CD4-positive, alpha-beta T cell (primary cell): ENCODE results near the gene RASAL2. TPM values are rescaled to one million over a fixed set of nuclear protein-coding genes. Genes with fewer than 3 reads are reported as not detected.

Source experiments
- ATAC-seq: fragments of 200-7000 bp; cut with Tn5 transposase; one replicate; pipeline ENCODE4 v1.10.0; 2022; ENCODE audit warnings: mild to moderate bottlenecking; ENCODE audit not compliant: poor library complexity
- CTCF ChIA-PET: fragments of 350-600 bp; sonication (Branson Sonifier 250); formaldehyde crosslinking; loops from one replicate; lab custom pipeline; 2021; ENCODE audit warnings: antibody characterized with exemption, inconsistent platforms; lab: Charles Lee
- POLR2A ChIA-PET: fragments of 350-600 bp; sonication (Branson Sonifier 250); formaldehyde crosslinking; loops from one replicate; lab custom pipeline; 2021; ENCODE audit warnings: antibody characterized with exemption, inconsistent platforms; lab: Charles Lee
- DNase-seq, 14 experiments: peaks; one replicate each; pipeline ENCODE4 v3.0.0-alpha.2; 2013 to 2020; ENCODE audit warnings: mixed read lengths in 2 of 14
- H3K27ac ChIP-seq, 2 donors: one replicate each; pipeline versions ENCODE4 v1.5.1 to v1.7.0; 2013; ENCODE audit warnings: low read length in 2 of 2, low read depth in 1 of 2, mild to moderate bottlenecking in 1 of 2
- H3K27me3 ChIP-seq, 2 experiments: 1 replicate in 1 of 2; 2 replicates in 1 of 2; pipeline versions ENCODE4 v1.6.1 to v1.7.0; 2013; ENCODE audit warnings: low read length in 2 of 2, control low read depth in 1 of 2, mild to moderate bottlenecking in 1 of 2, moderate library complexity in 1 of 2; ENCODE audit not compliant: insufficient read depth in 2 of 2, control insufficient read depth in 1 of 2
- H3K36me3 ChIP-seq: one replicate; pipeline ENCODE4 v1.6.1; 2013; ENCODE audit warnings: low read length, control low read depth; ENCODE audit not compliant: insufficient read depth
- H3K4me1 ChIP-seq: one replicate; pipeline ENCODE4 v1.6.1; 2013; ENCODE audit warnings: low read length, control low read depth; ENCODE audit not compliant: insufficient read depth
- H3K4me3 ChIP-seq: one replicate; pipeline ENCODE4 v1.5.1; 2013; ENCODE audit warnings: mild to moderate bottlenecking, low read length, moderate library complexity
- H3K9me3 ChIP-seq, 2 experiments: 1 replicate in 1 of 2; 2 replicates in 1 of 2; pipeline versions ENCODE4 v1.6.1 to v1.7.0; 2013; ENCODE audit warnings: low read length in 2 of 2, mild to moderate bottlenecking in 2 of 2, control low read depth in 1 of 2, moderate library complexity in 1 of 2; ENCODE audit not compliant: control insufficient read depth in 1 of 2, insufficient read depth in 1 of 2
- H3K27ac Mint-ChIP-seq: one replicate; pipeline ENCODE4 v1.8.0; 2020; ENCODE audit warnings: mixed read lengths
- H3K27me3 Mint-ChIP-seq: one replicate; pipeline ENCODE4 v1.8.0; 2021; ENCODE audit warnings: mixed read lengths
- H3K36me3 Mint-ChIP-seq: one replicate; pipeline ENCODE4 v1.8.0; 2021; ENCODE audit warnings: low read depth, mixed read lengths
- H3K4me1 Mint-ChIP-seq: one replicate; pipeline ENCODE4 v1.8.0; 2021; ENCODE audit warnings: low read depth, mixed read lengths
- H3K4me3 Mint-ChIP-seq: one replicate; pipeline ENCODE4 v1.8.0; 2020; ENCODE audit warnings: mild to moderate bottlenecking, mixed read lengths
- H3K9me3 Mint-ChIP-seq: one replicate; pipeline ENCODE4 v1.8.0; 2020; ENCODE audit warnings: mixed read lengths
- CTCF ChIP-seq: fragments of 200-600 bp; IDR thresholded peaks from one replicate; pipeline ENCODE4 v1.8.0; 2022; ENCODE audit warnings: antibody characterized with exemption, mild to moderate bottlenecking
- intact Hi-C, 2 experiments: fragments of 100-400 bp; cut with DNase I in 1 of 2; cut with micrococcal nuclease in 1 of 2; formaldehyde crosslinking; loops; one replicate each; pipeline versions ENCODE4 v1.15.1 to v1.9.0; 2023 to 2025; cut with DNase I, micrococcal nuclease
- total RNA-seq, 174 experiments: library from RNA in 2 of 174; stranded (reverse) in 2 of 174; gene quantifications; one replicate each; pipeline ENCODE4 v1.2.3 and lab custom pipeline; 2021 to 2026

The RASAL2 gene
- total RNA-seq, 2 experiments from 2014 or later = 0.03 TPM; not detected in 1

DNA sequence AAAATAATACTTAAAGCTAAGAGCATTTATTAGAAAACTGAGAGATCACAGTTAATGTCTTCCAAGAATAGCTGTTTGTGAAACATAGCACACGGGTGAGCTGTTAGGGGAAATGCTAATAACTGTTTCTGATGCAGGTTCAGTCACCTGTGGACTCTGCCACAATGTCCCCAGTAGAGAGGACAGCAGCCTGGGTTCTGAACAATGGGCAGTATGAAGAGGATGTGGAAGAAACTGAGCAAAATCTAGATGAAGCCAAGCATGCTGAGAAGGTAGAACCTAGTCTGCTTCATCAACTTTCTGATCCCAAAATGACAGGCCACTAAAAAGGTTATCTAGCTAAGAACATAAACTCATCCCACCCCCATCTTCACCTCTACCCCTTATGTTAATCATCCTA lies 370.2 kb downstream of the RASAL2 start:
- Histone ChIP-seq H3K27me3 (peaks cover 0 to 4% of the 10 kb centered on the region in 2 experiments), H3K27ac (no peak overlapping the region), H3K4me3 (no peak overlapping the region), H3K4me1 (no peaks in the 10 kb centered on the region), H3K36me3 (no peaks in the 10 kb centered on the region), H3K9me3 (no peaks in the 10 kb centered on the region)
- POLR2A ChIA-PET = no interaction called here
- H3K4me1 Mint-ChIP-seq = no peaks in the 10 kb centered on the region
- no peak overlapping the region for H3K27ac Mint-ChIP-seq
- intact Hi-C loops = no loop called here
- H3K4me3 Mint-ChIP-seq = no peak overlapping the region
- ATAC-seq (no peak), DNase-seq (no peak)
- H3K9me3 Mint-ChIP-seq = no peaks in the 10 kb centered on the region
- no peak for TF ChIP-seq CTCF
- CTCF ChIA-PET = interaction anchor here (1.1 kb wide), 1 partner anchor 11 kb away, joined by 3 read pairs; no protein-coding TSS in a partner anchor
- H3K27me3 Mint-ChIP-seq = no peaks in the 10 kb centered on the region
- no peaks in the 10 kb centered on the region for H3K36me3 Mint-ChIP-seq

GRCh38 chr1:178464566-178464965 lies 370.7 kb downstream of the RASAL2 start:
- Histone ChIP-seq H3K4me1 (no peaks in the 10 kb centered on the region), H3K27me3 (peaks cover 0 to 4% of the 10 kb centered on the region in 2 experiments), H3K27ac (no peak overlapping the region), H3K36me3 (no peaks in the 10 kb centered on the region), H3K4me3 (no peak overlapping the region), H3K9me3 (no peaks in the 10 kb centered on the region)
- Mint-ChIP-seq H3K9me3 (no peaks in the 10 kb centered on the region), H3K4me1 (no peaks in the 10 kb centered on the region), H3K36me3 (no peaks in the 10 kb centered on the region), H3K4me3 (no peak overlapping the region), H3K27me3 (no peaks in the 10 kb centered on the region), H3K27ac (no peak overlapping the region)
- ChIA-PET POLR2A (no interaction called here), CTCF (interaction anchor here (1.1 kb wide), 1 partner anchor 10 kb away, joined by 3 read pairs; no protein-coding TSS in a partner anchor)
- DNase-seq = no peak
- intact Hi-C loops = no loop called here
- no peak for ATAC-seq
- no peak for TF ChIP-seq CTCF

DNA sequence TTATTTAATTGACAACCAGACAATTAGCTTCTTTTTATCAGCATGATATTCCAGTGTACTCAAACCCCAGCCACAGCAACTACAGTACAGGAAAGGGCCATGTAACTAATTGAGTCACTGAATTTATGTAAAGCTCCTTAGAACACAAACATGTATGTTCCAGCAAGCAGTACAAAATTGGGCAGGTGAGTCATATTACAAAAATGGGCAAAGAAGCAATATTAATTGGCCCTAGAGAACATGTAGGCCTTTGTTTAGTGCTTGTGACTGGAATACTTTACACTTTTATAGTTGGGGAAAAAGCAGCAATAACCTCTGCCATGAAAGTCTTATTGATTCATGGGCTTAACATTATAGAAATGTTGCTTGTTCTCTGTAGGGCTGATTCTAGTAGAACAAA lies 371.1 kb downstream of the RASAL2 start:
- no peaks in the 10 kb centered on the region for H3K4me1 ChIP-seq
- H3K4me3 ChIP-seq = no peak overlapping the region
- peaks cover 0 to 4% of the 10 kb centered on the region in 2 experiments for H3K27me3 ChIP-seq
- no peak for DNase-seq
- CTCF ChIA-PET = interaction anchor here (1.1 kb wide), 1 partner anchor 10 kb away, joined by 3 read pairs; no protein-coding TSS in a partner anchor
- H3K27me3 Mint-ChIP-seq = peaks cover under 1% of the 10 kb centered on the region
- H3K9me3 ChIP-seq = no peaks in the 10 kb centered on the region
- no peak overlapping the region for H3K27ac ChIP-seq
- H3K4me1 Mint-ChIP-seq = no peaks in the 10 kb centered on the region
- H3K27ac Mint-ChIP-seq = no peak overlapping the region
- no peak overlapping the region for H3K4me3 Mint-ChIP-seq
- no peak for ATAC-seq
- H3K36me3 ChIP-seq = no peaks in the 10 kb centered on the region
- H3K9me3 Mint-ChIP-seq = no peaks in the 10 kb centered on the region
- H3K36me3 Mint-ChIP-seq = no peaks in the 10 kb centered on the region
- no peak for TF ChIP-seq CTCF
- intact Hi-C loops = no loop called here
- POLR2A ChIA-PET = no interaction called here
